GM18858 (cell line): ENCODE results near the gene XRN2.

ENCODE experiments used
- ATAC-seq: cut with Tn5 transposase; IDR thresholded peaks from one replicate; pipeline ENCODE4 v1.9.1; 2021; ENCODE audit not compliant: unreplicated experiment

XRN2 gene

DNA sequence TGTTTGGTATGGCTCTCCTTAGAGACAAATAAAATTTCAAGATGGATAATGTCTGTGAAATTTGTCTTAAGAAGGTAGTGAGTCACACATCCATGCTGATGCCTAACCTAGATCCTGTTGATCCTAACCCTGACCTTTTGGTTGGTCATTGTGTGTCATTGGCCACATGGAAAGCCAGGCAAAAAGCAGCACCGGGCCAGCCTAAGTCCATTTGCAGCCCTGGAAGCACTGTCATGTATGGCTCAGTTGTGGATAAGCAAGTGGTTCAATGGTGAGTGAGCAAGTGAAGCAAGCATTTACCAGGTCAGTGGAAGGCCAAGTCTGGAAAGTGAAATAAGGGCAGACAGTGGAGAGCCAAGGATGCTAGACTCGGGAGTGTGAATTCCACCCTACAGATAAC lies 12.1 kb upstream of the XRN2 start:
- ATAC-seq, result no peak

DNA sequence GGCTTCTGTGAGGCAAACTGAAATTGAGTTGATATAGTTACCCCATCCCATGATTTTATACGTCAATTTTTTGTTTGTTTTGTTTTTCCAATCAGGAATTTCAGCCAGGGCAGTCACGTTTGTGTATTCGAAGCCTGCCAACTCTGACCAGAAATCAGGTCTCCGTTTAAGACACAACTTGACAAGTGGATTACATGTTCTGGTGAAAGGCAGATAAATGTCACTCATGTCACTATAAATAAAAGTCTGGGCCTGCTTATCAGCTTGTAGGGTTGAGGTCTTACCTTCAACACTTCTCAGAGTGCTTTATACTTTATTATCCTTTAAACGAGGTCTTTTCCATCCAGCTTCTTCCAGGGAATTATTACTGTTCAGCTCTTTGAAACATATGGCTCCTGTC lies 8.4 kb upstream of the XRN2 start:
- ATAC-seq, result no peak

DNA sequence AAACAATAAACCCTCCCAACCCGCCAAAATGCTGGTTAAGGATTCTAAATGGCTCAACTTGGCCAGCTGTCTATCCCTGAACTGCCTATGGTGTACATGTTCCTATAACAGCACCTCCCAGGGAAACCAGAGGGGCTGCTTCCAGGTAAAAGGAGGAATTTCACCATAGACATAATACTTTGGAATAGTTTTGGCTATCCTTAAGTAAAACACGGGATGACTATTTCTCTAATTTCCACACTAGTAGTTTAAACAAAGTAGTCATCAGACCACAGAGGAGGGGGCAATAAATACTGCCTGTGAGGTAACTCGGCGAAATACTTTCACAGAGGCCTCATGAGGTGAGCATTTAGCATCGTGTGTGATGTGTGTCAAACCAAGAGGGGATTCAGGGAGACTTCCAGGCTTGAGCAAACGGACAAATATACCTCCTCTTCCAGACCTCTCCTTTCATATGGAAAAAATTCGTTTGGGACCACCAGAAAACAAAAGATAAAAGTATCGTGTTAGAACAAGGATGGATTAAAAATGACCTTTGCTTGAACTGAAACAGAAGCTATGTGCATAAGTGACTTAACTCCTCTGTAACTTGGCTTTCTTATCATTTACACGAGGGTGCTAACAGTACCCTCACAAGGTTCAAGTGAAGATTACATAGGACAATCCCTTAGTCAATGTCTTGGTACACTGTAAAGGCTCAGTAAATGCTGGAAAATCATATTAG lies 1.0 kb upstream of the XRN2 start:
- ATAC-seq, result no peak

DNA sequence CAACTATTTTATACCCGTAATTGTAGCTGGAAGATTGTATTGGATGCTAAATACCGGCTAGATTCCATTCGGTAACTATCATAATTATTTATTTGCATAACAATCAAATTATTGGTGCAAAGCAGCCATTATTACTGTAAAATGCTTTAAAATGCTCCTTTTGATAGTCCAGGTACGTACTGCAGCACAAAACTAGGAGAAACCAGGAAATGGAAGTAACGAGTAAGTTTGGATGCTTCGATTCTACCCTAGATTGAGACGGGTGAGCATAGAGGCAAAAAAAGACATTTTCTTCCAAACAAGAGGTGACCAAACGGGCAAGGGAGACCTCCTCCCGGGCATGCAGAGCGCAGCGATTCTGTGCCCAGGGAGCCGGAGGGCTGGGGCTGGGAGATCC lies 469 bp upstream of the XRN2 start:
- no peak for ATAC-seq

DNA sequence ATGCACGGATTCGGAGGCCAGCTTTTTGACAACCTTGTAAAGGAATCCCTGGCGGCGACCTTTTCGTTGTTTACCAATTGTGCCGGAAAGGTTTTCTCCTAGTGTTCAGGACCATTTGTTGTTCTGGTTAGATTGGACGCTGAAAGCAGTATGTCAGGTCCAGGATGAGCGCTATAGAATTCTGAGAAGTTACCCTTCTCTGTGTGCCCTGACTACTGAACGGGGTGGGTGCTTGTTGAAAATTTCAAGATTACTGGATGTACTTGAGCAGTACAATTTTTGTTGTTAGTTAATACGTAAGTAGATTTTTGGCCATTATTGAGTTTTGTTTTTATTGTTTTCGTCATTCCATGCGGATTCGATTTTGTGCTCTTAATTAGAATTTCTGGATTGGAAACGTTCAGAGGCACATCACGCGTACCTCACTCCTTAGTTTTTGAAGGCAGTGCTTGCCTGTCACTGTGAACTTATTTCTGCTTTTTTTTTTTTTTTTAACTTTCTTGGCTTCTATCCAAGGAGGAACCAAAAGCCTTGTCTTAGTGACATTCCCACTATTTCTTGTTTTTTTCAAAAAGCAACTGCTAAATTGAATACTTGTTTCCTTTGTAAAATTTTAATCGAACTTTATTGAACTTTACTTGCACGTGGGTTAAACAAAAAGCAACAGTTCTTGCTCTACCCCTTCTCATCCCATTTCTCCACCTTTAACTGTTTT lies 898 bp downstream of the XRN2 start:
- peak; percentile 5 for ATAC-seq

DNA sequence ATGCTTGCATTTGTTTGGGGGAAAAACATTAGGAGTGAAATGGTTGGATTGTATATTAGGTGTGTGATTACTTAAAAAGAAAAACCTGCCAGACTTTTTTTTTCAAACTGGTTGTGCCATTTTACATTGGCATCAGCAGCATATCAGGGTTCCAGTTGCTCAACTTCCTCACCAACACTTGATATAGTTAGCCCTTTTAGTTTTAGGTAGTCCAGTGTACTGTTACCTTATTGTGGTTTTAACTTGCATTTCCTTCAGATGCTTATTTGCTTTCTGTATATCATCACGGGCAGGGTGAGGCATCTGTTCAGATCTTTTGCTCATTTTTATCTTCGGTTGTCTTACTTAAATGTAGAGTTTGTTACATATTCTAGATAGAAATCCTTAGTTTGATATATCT lies 5.2 kb downstream of the XRN2 start:
- ATAC-seq, result no peak

DNA sequence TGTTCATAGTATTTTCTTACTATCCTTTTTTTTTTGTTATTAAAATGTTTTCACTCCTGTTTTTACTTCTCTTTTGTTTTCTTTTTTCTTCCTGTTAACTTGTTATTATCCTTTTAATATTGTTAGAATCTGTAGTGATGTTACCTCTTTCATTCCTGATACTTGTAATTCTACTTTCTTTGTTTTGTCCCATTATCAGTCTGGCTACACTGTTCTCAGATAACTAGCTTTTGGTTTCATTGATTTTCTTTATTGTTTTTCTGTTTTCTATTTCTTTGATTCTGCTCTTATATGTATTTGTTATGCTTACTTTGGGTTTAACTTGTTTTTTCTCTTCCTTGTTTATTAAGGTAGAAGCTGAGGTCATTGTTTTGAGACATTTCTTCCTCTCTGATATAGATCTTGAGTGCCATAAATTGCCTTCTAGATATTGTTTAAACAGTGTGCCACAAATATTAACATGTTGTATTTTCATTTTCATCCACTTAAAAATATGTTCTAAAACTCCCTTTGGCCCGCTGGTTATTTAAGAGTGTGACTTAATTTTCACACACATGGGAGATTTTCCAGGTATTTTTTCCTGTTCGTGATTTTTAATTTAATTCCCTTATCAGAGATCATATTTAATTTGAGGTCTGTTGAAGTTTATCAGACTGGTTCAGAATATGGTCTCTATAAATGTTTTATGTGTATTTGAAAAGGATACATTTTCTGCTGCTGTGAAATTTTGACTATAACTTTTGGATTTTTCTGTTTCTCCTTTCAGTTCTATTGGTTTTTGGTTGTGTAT lies 6.7 kb downstream of the XRN2 start:
- no peak for ATAC-seq

DNA sequence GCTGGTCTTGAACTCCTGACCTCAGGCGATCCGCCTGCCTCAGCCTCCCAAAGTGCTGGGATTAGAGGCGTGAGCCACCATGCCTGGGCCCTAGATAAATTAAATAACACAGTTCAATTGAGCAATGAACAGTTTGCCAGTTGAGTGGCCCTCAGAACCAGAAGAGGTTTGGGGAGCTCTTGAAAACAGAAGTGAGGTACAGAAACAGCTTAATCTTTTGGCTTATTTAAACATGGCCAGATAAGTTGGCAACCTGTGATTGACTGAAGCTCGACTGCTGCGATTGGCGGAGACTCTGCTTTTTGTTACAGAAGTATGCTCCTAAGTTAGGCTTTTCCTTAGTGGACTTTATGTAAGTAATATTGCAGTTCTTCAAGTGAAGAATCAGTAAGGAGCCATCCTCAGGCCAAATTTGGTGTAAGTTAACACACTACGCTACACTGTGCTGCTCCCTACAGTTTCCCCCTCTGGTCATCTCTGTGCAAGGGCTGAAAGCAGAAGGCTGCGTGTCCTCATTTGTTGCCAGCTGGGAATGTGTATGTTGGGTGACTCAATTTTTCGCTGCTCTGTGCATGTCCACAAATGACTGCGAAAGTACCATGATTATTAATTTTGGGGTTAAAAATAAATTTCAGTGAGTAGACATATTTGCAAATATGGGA lies 9.8 kb downstream of the XRN2 start:
- ATAC-seq, result no peak

- ATAC-seq, result no peak
These were observed 12.0 kb downstream of the XRN2 start for GRCh38 chr20:21315138-21315537.

GRCh38 chr20:21322083-21322710 lies 19.1 kb downstream of the XRN2 start:
- ATAC-seq, result no peak

GRCh38 chr20:21322921-21323331 lies 19.8 kb downstream of the XRN2 start:
- no peak for ATAC-seq

DNA sequence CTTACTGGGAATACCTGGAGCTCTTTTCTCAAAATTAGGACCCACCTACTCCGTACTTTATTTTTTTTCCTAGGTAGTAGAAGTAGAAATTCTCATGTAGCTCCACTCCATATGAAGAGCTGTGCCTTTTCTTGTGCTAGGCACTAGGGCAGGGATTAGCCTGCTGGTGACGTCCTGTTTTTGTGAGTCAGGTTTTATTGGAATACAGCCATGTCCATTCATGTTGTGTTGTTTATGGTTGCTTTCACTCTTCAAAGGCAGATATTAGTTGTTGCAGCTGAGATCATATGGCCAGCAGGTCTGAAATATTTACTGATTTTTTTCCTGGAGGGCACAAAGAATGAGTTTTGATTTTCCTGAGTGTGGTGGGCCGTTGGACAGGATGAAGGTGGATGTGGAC lies 20.5 kb downstream of the XRN2 start:
- ATAC-seq, result no peak

- no peak for ATAC-seq
These were observed 21.0 kb downstream of the XRN2 start for GRCh38 chr20:21324126-21324525.

DNA sequence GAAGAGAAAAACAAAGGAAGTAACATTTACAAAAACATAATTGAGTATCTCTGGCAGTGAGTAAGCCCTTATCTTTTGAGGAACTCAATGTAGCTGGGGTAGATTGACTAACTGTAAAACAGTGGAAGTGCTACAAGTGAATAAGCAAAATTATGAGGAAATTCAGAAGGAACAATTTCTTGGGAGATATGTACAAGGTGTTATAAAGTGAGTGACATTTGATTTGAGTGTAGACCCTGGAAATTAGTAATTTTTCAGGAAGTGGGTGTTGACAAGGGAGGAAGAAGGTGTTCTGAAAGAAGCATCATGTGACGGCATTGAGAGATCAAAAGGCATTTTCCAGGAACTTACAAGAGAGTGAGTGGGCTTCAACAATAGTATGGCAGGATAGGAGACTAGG lies 22.2 kb downstream of the XRN2 start:
- no peak for ATAC-seq

DNA sequence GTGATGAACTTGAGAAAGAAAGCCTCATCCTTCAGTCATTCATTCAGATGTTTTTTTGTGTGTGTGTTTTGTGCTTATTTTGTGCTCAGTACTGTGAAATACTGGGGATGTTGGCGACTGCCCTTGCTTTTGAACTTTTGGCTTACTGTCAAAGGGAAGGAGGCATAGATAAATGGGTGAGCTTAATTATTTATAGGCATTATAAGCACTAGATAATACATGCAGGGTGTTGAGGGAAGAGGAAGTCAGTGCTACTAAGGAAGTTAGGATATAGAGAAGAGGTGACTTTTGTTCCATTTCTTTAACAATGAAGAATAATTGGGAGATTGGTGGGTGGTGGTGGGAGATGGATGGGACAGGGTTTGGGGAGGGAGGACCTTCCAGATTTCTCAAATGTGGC lies 23.6 kb downstream of the XRN2 start:
- ATAC-seq, result no peak

- no peak for ATAC-seq
These were observed 33.5 kb downstream of the XRN2 start for GRCh38 chr20:21336455-21337151.

- no peak for ATAC-seq
These were observed 35.2 kb downstream of the XRN2 start for GRCh38 chr20:21338291-21338690.

DNA sequence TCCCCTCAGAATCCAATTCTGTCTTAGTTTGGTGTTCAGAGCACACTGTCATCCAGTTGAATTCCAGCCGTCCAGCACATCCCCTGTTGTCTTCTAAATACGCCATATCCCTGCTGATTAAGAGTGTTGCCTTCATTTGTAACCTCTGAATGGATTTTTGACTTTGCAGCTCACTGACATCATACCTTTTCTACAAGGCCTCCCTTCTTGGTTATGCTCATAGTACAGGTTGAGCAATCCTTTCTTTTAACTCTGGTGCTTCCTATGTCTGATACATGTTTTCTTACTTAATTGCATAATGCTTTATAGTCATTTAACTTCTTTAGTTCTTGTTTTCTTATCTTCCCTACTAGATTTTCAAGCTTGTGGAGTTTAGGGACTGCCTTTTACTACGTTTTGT lies 36.4 kb downstream of the XRN2 start:
- ATAC-seq, result no peak

DNA sequence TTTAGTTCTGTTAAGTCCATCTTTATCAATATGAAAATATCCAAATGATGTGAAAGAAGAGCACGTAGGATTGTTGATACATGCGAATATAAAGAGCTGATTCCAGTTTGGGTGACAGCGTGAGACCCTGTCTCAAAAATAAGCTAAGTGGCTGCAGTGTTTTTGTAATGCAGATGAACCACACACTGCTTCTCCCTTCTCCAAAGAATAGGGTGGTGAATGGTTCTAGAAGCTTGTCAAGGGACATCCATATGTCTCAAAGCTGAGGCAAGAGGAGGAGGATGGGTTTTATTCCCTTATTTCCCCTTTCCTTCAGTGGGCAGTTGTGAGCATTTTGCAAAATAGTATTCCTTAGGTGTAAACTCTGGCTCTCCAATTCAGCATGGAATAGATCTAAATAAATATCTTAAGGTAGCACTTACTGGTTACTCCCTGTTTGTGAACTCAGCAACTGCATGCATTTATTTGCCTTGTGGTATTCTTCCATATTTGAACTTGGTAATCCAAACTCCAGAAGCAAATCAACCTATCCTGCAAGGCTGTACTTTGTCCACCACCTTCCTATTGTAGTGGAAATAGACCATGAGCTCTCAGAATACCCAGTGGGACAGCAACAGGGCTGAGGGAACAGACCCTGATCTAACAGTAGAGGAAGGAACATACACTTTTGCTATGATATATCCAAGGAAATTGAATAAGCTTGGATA lies 38.0 kb downstream of the XRN2 start:
- no peak for ATAC-seq
